ENCODE results near the gene LRRC10. TPM values are rescaled to one million over a fixed set of nuclear protein-coding genes. Genes with fewer than 3 reads are reported as not detected.

LRRC10 gene
- total and polyA plus RNA-seq, 10 of the 15 experiments (the other 5 are each of a cell fraction or from before 2014, with no cell fraction given) = not detected

DNA sequence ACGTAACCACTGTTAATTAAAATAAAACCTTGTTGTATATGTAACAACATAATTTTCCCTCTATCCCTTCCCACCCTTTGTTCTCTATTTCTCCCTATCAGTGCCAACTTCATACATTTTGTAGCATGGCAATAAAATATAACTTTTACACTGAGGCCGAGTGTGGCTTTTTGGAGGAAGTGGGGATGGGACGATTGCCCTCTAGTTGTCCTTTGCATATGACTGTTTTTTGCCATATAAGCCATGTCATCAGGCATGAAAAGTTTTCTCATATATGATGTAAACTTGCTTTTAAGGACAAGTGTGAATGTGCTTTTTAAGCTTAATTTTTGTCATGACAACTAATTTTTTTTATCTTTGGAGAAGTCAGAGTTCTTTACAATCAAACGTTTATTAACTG lies 31.7 kb downstream of the LRRC10 start:
- 62% methylated on average over 4 of the region's 4 CpGs for WGBS (ENCODE audit: insufficient coverage, insufficient replicate concordance, low lambda C conversion rate, missing lambda C conversion rate)
- Histone ChIP-seq H3K79me2 (ENCODE audit: control insufficient read depth, insufficient read depth, low read length) (no peaks in the 10 kb centered on the region), H3K4me2 (ENCODE audit: control insufficient read depth, insufficient read depth) (no peak overlapping the region), H2AFZ (ENCODE audit: control insufficient read depth, low read depth, low read length) (no peak overlapping the region), H3K9ac (ENCODE audit: control insufficient read depth, insufficient read depth, low read length) (no peak overlapping the region), H3K4me1 (ENCODE audit: control insufficient read depth, insufficient read depth, low read length) (no peaks in the 10 kb centered on the region), H4K20me1 (ENCODE audit: control insufficient read depth, insufficient read depth) (no peaks in the 10 kb centered on the region), H3K36me3 (ENCODE audit: control insufficient read depth in 2 of 2, insufficient read depth in 2 of 2, low read length in 1 of 2) (peaks cover 5 to 11% of the 10 kb centered on the region in 2 experiments), H3K4me3 (no peak overlapping the region), H3K27ac (ENCODE audit: control insufficient read depth, insufficient read depth) (no peak overlapping the region), H3K27me3 (replicated peaks in 1 of 2; ENCODE audit: control insufficient read depth in 2 of 2, insufficient read depth in 2 of 2, low read length in 1 of 2) (no peaks in the 10 kb centered on the region), H3K9me3 (replicated peaks; ENCODE audit: control insufficient read depth, insufficient read depth, low read length) (no peaks in the 10 kb centered on the region)
- TF ChIP-seq ZNF274 (IDR thresholded peaks at IDR 0.05; ENCODE audit: insufficient read depth, insufficient read length) (no peak), SPI1 (IDR thresholded peaks at IDR 0.05; ENCODE audit: borderline replicate concordance, insufficient read depth, low read depth, low read length) (peak; percentile 42; the same call in 1 of the 2 replicates)
- FAIRE-seq = peak; percentile 13
- no peak for DNase-seq (ENCODE audit: low read depth, low spot score)
- no TSS peak for BruUV-seq (replicated peaks)
- peak; percentile 65 for ATAC-seq
- intact Hi-C loops (cut with micrococcal nuclease; ENCODE audit: unreplicated experiment) = no loop called here
- SMC1A ChIA-PET (ENCODE audit: uncharacterized antibody, unreplicated experiment) = interaction anchor here (0.6 to 5.1 kb wide), 5 partner anchors 8 to 224 kb away, joined by 3 to 30 read pairs (median 4); no protein-coding TSS in a partner anchor
- RAD21 ChIA-PET (ENCODE audit: unreplicated experiment) = interaction anchor here (1.0 to 2.3 kb wide), 3 partner anchors 9 to 222 kb away, joined by 3 to 12 read pairs (median 4); no protein-coding TSS in a partner anchor
- POLR2A ChIA-PET = interaction anchor here (0.6 kb wide), 3 partner anchors 8 to 332 kb away, joined by 3 to 7 read pairs (median 4); no protein-coding TSS in a partner anchor
- in situ Hi-C loops (cut with MboI) = loop anchor here (10.0 kb wide), 2 partner anchors 194 to 424 kb away; no protein-coding TSS in a partner anchor
- CTCF ChIA-PET = interaction anchor here (0.6 to 2.3 kb wide), 8 partner anchors 9 to 1154 kb away, joined by 3 to 20 read pairs (median 3); no protein-coding TSS in a partner anchor

DNA sequence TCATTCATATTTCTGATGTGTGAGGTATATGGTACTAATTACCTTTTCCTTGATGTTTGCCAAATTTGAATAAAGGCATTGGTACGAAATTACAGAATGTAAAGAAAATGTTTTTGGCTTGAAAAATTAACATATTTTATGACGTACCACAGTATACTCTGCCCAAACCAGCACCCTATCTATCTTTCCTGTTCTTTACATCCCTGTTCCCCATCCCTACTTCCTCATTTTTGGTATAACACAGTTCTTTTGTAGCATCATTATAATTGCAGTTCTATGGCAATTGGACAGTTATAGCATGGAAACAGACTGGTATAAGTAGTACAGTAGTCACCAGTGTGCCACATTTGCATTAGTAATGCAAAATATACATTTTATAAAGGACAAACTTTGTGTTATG lies 32.4 kb downstream of the LRRC10 start:
- no peaks in the 10 kb centered on the region for H3K9me3 ChIP-seq (replicated peaks; ENCODE audit: control insufficient read depth, insufficient read depth, low read length)
- ChIA-PET CTCF (no interaction called here), RAD21 (ENCODE audit: unreplicated experiment) (no interaction called here), POLR2A (no interaction called here), SMC1A (ENCODE audit: uncharacterized antibody, unreplicated experiment) (interaction anchor here (5.1 kb wide), 1 partner anchor 7 kb away, joined by 30 read pairs; no protein-coding TSS in a partner anchor)
- H3K9ac ChIP-seq (ENCODE audit: control insufficient read depth, insufficient read depth, low read length) = no peak overlapping the region
- no peak overlapping the region for H3K4me2 ChIP-seq (ENCODE audit: control insufficient read depth, insufficient read depth)
- 91% methylated on average over 2 of the region's 2 CpGs for WGBS (ENCODE audit: insufficient coverage, insufficient replicate concordance, low lambda C conversion rate, missing lambda C conversion rate)
- FAIRE-seq (no peak), DNase-seq (ENCODE audit: low read depth, low spot score) (no peak), ATAC-seq (peak; percentile 13; the same call in 2 of the 3 replicates)
- no peaks in the 10 kb centered on the region for H3K79me2 ChIP-seq (ENCODE audit: control insufficient read depth, insufficient read depth, low read length)
- no peaks in the 10 kb centered on the region for H3K4me1 ChIP-seq (ENCODE audit: control insufficient read depth, insufficient read depth, low read length)
- peaks cover 6 to 12% of the 10 kb centered on the region in 2 experiments for H3K36me3 ChIP-seq (ENCODE audit: control insufficient read depth in 2 of 2, insufficient read depth in 2 of 2, low read length in 1 of 2)
- intact Hi-C loops (cut with micrococcal nuclease; ENCODE audit: unreplicated experiment) (no loop called here), in situ Hi-C loops (cut with MboI) (loop anchor here (10.0 kb wide), 2 partner anchors 193 to 423 kb away; no protein-coding TSS in a partner anchor)
- TF ChIP-seq, protein P1, sequence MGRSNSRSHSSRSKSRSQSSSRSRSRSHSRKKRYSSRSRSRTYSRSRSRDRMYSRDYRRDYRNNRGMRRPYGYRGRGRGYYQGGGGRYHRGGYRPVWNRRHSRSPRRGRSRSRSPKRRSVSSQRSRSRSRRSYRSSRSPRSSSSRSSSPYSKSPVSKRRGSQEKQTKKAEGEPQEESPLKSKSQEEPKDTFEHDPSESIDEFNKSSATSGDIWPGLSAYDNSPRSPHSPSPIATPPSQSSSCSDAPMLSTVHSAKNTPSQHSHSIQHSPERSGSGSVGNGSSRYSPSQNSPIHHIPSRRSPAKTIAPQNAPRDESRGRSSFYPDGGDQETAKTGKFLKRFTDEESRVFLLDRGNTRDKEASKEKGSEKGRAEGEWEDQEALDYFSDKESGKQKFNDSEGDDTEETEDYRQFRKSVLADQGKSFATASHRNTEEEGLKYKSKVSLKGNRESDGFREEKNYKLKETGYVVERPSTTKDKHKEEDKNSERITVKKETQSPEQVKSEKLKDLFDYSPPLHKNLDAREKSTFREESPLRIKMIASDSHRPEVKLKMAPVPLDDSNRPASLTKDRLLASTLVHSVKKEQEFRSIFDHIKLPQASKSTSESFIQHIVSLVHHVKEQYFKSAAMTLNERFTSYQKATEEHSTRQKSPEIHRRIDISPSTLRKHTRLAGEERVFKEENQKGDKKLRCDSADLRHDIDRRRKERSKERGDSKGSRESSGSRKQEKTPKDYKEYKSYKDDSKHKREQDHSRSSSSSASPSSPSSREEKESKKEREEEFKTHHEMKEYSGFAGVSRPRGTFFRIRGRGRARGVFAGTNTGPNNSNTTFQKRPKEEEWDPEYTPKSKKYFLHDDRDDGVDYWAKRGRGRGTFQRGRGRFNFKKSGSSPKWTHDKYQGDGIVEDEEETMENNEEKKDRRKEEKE (IDR thresholded peaks at IDR 0.05) = no peak
- no peak for TF ChIP-seq JUND (IDR thresholded peaks at IDR 0.05; ENCODE audit: low read depth, low read length)
- TF ChIP-seq ZNF274 (IDR thresholded peaks at IDR 0.05; ENCODE audit: insufficient read depth, insufficient read length) = no peak
- TF ChIP-seq GATAD2B (conservative IDR thresholded peaks at IDR 0.05; ENCODE audit: low read depth) = no peak
- TF ChIP-seq MTA2 (IDR thresholded peaks at IDR 0.05; ENCODE audit: low read depth) = no peak
- TF ChIP-seq, protein P2, sequence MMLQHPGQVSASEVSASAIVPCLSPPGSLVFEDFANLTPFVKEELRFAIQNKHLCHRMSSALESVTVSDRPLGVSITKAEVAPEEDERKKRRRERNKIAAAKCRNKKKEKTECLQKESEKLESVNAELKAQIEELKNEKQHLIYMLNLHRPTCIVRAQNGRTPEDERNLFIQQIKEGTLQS (IDR thresholded peaks at IDR 0.05; ENCODE audit: borderline replicate concordance, extremely low read depth, low read depth, low read length) = no peak
- TF ChIP-seq, protein P3, sequence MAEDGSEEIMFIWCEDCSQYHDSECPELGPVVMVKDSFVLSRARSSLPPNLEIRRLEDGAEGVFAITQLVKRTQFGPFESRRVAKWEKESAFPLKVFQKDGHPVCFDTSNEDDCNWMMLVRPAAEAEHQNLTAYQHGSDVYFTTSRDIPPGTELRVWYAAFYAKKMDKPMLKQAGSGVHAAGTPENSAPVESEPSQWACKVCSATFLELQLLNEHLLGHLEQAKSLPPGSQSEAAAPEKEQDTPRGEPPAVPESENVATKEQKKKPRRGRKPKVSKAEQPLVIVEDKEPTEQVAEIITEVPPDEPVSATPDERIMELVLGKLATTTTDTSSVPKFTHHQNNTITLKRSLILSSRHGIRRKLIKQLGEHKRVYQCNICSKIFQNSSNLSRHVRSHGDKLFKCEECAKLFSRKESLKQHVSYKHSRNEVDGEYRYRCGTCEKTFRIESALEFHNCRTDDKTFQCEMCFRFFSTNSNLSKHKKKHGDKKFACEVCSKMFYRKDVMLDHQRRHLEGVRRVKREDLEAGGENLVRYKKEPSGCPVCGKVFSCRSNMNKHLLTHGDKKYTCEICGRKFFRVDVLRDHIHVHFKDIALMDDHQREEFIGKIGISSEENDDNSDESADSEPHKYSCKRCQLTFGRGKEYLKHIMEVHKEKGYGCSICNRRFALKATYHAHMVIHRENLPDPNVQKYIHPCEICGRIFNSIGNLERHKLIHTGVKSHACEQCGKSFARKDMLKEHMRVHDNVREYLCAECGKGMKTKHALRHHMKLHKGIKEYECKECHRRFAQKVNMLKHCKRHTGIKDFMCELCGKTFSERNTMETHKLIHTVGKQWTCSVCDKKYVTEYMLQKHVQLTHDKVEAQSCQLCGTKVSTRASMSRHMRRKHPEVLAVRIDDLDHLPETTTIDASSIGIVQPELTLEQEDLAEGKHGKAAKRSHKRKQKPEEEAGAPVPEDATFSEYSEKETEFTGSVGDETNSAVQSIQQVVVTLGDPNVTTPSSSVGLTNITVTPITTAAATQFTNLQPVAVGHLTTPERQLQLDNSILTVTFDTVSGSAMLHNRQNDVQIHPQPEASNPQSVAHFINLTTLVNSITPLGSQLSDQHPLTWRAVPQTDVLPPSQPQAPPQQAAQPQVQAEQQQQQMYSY (CRISPR knock-in tag; IDR thresholded peaks at IDR 0.05) = no peak
- TF ChIP-seq TARDBP (IDR thresholded peaks at IDR 0.05; ENCODE audit: borderline replicate concordance) = no peak
- H4K20me1 ChIP-seq (ENCODE audit: control insufficient read depth, insufficient read depth) = no peaks in the 10 kb centered on the region
- H3K27me3 ChIP-seq (replicated peaks in 1 of 2; ENCODE audit: control insufficient read depth in 2 of 2, insufficient read depth in 2 of 2, low read length in 1 of 2) = no peaks in the 10 kb centered on the region
- H3K4me3 ChIP-seq = no peak overlapping the region
- BruUV-seq (replicated peaks) = no TSS peak
- H3K27ac ChIP-seq (ENCODE audit: control insufficient read depth, insufficient read depth) = no peak overlapping the region
- no peak overlapping the region for H2AFZ ChIP-seq (ENCODE audit: control insufficient read depth, low read depth, low read length)

Measured in GM12878 (cell line).